WTC11 (cell line): ENCODE results near the gene GOLGA7B. TPM values are rescaled to one million over a fixed set of nuclear protein-coding genes. Genes with fewer than 3 reads are reported as not detected.

Source experiments
- ELF4 ChIP-seq: sonication (generic); formaldehyde crosslinking; IDR thresholded peaks from 2 replicates; pipeline ENCODE4 v1.8.1; 2022; ENCODE audit warnings: low read depth, mild to moderate bottlenecking, moderate library complexity, missing genetic modification reagents
- ESRRA ChIP-seq: sonication (generic); formaldehyde crosslinking; IDR thresholded peaks from 2 replicates; pipeline ENCODE4 v1.8.1; 2022; ENCODE audit warnings: mild to moderate bottlenecking, missing genetic modification reagents, borderline replicate concordance
- FOXP1 ChIP-seq: sonication (generic); formaldehyde crosslinking; IDR thresholded peaks from 2 replicates; pipeline ENCODE4 v1.8.0; 2022; ENCODE audit warnings: missing genetic modification reagents, mild to moderate bottlenecking, moderate library complexity, borderline replicate concordance
- GRHL2 ChIP-seq: fragments of 250-450 bp; sonication (Bioruptor Pico); IDR thresholded peaks from 2 replicates; pipeline ENCODE4 v1.8.0; 2022; ENCODE audit warnings: mild to moderate bottlenecking, moderate library complexity; ENCODE audit not compliant: insufficient replicate concordance, severe bottlenecking
- JAZF1 ChIP-seq: fragments of 250-450 bp; sonication (Bioruptor Pico); IDR thresholded peaks from 2 replicates; pipeline ENCODE4 v1.9.0; 2021; ENCODE audit warnings: moderate library complexity, mild to moderate bottlenecking, inconsistent platforms
- JUN ChIP-seq: sonication (generic); formaldehyde crosslinking; IDR thresholded peaks from 2 replicates; pipeline ENCODE4 v1.8.0; 2023; ENCODE audit warnings: mild to moderate bottlenecking, missing genetic modification reagents
- NR2C2 ChIP-seq: sonication (generic); formaldehyde crosslinking; IDR thresholded peaks from 2 replicates; pipeline ENCODE4 v1.8.0; 2022; ENCODE audit warnings: mild to moderate bottlenecking, missing genetic modification reagents
- NR3C1 ChIP-seq: sonication (generic); formaldehyde crosslinking; conservative IDR thresholded peaks from 2 replicates; pipeline ENCODE4 v1.8.1; 2023; ENCODE audit warnings: low read depth, mild to moderate bottlenecking, missing genetic modification reagents
- OVOL2 ChIP-seq: fragments of 250-450 bp; sonication (Bioruptor Pico); IDR thresholded peaks from 2 replicates; pipeline ENCODE4 v1.9.0; 2021; ENCODE audit warnings: mild to moderate bottlenecking, borderline replicate concordance
- RELA ChIP-seq: sonication (generic); formaldehyde crosslinking; IDR thresholded peaks from 2 replicates; pipeline ENCODE4 v1.8.1; 2022; ENCODE audit warnings: missing genetic modification reagents, mild to moderate bottlenecking, borderline replicate concordance
- RORB ChIP-seq: fragments of 250-450 bp; sonication (Bioruptor Pico); IDR thresholded peaks from 2 replicates; pipeline ENCODE4 v1.9.0; 2021; ENCODE audit warnings: mild to moderate bottlenecking
- SMAD4 ChIP-seq: sonication (generic); formaldehyde crosslinking; IDR thresholded peaks from 2 replicates; pipeline ENCODE4 v1.8.0; 2022; ENCODE audit warnings: mild to moderate bottlenecking, missing genetic modification reagents
- TEAD4 ChIP-seq: sonication (generic); formaldehyde crosslinking; IDR thresholded peaks from 2 replicates; pipeline ENCODE4 v1.8.0; 2022; ENCODE audit warnings: mild to moderate bottlenecking, missing genetic modification reagents
- ZNF138 ChIP-seq: sonication (generic); formaldehyde crosslinking; conservative IDR thresholded peaks from 2 replicates; pipeline ENCODE4 v1.8.1; 2022; ENCODE audit warnings: mild to moderate bottlenecking, moderate library complexity, missing genetic modification reagents
- ZNF263 ChIP-seq: sonication (generic); formaldehyde crosslinking; IDR thresholded peaks from 2 replicates; pipeline ENCODE4 v1.8.1; 2022; ENCODE audit warnings: low read depth, mild to moderate bottlenecking, moderate library complexity, missing genetic modification reagents
- ZNF671 ChIP-seq: fragments of 250-450 bp; sonication (Bioruptor Pico); IDR thresholded peaks from 2 replicates; pipeline ENCODE4 v1.8.0; 2021; ENCODE audit warnings: mild to moderate bottlenecking
- total RNA-seq: library from RNA; stranded (reverse); gene quantifications from 3 replicates; pipeline ENCODE4 v1.2.3, GENCODE V29; 2021
- TF ChIP-seq, protein P1 (sequence below): sonication (generic); formaldehyde crosslinking; IDR thresholded peaks from 2 replicates; pipeline ENCODE4 v1.8.1; 2022; ENCODE audit warnings: mild to moderate bottlenecking, moderate library complexity, missing genetic modification reagents
- TF ChIP-seq, protein P2 (sequence below): fragments of 250-450 bp; sonication (Bioruptor Pico); IDR thresholded peaks from 2 replicates; pipeline ENCODE4 v1.9.0; 2021; ENCODE audit warnings: mild to moderate bottlenecking
- TF ChIP-seq, protein P3 (sequence below): fragments of 250-450 bp; sonication (Bioruptor Pico); IDR thresholded peaks from 2 replicates; pipeline ENCODE4 v1.9.0; 2021; ENCODE audit warnings: moderate library complexity, mild to moderate bottlenecking, inconsistent platforms, borderline replicate concordance
- TF ChIP-seq, protein P4 (sequence below): sonication (generic); formaldehyde crosslinking; IDR thresholded peaks from 2 replicates; pipeline ENCODE4 v1.8.0; 2022; ENCODE audit warnings: mild to moderate bottlenecking, missing genetic modification reagents
- TF ChIP-seq, protein P5 (sequence below): sonication (generic); formaldehyde crosslinking; conservative IDR thresholded peaks from 2 replicates; pipeline ENCODE4 v1.8.1; 2023; ENCODE audit warnings: mild to moderate bottlenecking, low read depth, missing genetic modification reagents, moderate library complexity
- TF ChIP-seq, protein P6 (sequence below): sonication (generic); formaldehyde crosslinking; IDR thresholded peaks from 2 replicates; pipeline ENCODE4 v1.8.0; 2023; ENCODE audit warnings: missing genetic modification reagents, mild to moderate bottlenecking, borderline replicate concordance
- TF ChIP-seq, protein P7 (sequence below): sonication (generic); formaldehyde crosslinking; IDR thresholded peaks from 2 replicates; pipeline ENCODE4 v1.8.1; 2022; ENCODE audit warnings: mild to moderate bottlenecking, missing genetic modification reagents, moderate library complexity, borderline replicate concordance
- TF ChIP-seq, protein P8 (sequence below): sonication (generic); formaldehyde crosslinking; IDR thresholded peaks from 2 replicates; pipeline ENCODE4 v1.8.0; 2022; ENCODE audit warnings: mild to moderate bottlenecking, missing genetic modification reagents
- TF ChIP-seq, protein P9 (sequence below): sonication (generic); formaldehyde crosslinking; IDR thresholded peaks from 2 replicates; pipeline ENCODE4 v1.8.1; 2023; ENCODE audit warnings: mild to moderate bottlenecking, missing genetic modification reagents

The GOLGA7B gene
- total RNA-seq, 1 experiment from 2014 or later: 0.24 TPM

DNA sequence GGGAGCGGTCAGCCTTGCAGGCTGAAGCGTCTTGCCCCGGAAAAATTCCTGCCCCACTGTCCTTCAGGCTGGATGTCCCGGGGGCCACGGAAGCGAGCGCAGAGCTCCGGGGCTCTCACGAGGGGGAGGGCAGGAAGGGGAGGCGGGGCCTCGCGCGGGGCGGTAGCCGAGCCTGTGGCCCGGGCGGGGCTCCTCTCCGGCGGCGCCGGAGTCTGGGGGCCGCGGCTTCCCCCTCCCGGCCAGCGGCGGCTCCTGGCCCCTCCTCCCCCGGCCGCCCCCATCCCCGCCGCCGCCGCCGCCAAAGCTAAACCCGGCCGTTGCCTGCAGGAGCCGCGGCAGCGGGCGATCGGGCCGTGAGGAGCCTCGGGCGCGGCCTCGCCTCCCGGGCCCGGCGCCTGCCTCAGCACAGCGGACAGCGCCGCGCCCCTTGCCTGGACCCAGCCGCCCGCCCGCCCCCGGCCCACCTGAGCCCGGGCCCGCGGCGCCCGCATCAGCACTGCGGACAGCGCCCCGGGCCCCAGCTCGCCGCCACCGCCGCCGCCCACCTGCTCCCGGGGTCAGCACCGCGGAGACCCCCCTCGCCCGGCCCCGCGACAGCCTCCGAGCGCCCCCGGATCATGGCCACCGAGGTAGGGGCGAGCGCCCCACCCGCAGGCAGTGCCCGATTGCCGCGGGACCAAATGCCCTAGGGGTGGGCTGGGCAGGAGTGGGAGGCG, at the start of gene GOLGA7B (continued):
- TF ChIP-seq, protein P1, sequence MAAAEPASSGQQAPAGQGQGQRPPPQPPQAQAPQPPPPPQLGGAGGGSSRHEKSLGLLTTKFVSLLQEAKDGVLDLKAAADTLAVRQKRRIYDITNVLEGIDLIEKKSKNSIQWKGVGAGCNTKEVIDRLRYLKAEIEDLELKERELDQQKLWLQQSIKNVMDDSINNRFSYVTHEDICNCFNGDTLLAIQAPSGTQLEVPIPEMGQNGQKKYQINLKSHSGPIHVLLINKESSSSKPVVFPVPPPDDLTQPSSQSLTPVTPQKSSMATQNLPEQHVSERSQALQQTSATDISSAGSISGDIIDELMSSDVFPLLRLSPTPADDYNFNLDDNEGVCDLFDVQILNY: no peak
- TF ChIP-seq, protein P2, sequence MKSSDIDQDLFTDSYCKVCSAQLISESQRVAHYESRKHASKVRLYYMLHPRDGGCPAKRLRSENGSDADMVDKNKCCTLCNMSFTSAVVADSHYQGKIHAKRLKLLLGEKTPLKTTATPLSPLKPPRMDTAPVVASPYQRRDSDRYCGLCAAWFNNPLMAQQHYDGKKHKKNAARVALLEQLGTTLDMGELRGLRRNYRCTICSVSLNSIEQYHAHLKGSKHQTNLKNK (CRISPR knock-in tag): no peak
- TF ChIP-seq JUN (CRISPR knock-in tag) (peak; percentile 57; the same call in 1 of the 2 replicates), GRHL2 (CRISPR knock-in tag) (no peak), SMAD4 (CRISPR knock-in tag) (no peak), FOXP1 (CRISPR knock-in tag) (peak; percentile 80), ESRRA (CRISPR knock-in tag) (no peak), NR2C2 (CRISPR knock-in tag) (no peak), ELF4 (no peak), TEAD4 (no peak), ZNF263 (CRISPR knock-in tag) (no peak), NR3C1 (CRISPR knock-in tag) (0 out of 2 replicates have a peak, but pooled peaks have one; percentile 53), ZNF671 (no peak), OVOL2 (CRISPR knock-in tag) (no peak), ZNF138 (CRISPR knock-in tag) (no peak), RELA (CRISPR knock-in tag) (no peak), JAZF1 (CRISPR knock-in tag) (no peak), RORB (CRISPR knock-in tag) (no peak)
- TF ChIP-seq, protein P3, sequence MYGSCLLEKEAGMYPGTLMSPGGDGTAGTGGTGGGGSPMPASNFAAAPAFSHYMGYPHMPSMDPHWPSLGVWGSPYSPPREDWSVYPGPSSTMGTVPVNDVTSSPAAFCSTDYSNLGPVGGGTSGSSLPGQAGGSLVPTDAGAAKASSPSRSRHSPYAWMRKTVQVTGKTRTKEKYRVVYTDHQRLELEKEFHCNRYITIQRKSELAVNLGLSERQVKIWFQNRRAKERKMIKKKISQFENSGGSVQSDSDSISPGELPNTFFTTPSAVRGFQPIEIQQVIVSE: no peak
- TF ChIP-seq, protein P4, sequence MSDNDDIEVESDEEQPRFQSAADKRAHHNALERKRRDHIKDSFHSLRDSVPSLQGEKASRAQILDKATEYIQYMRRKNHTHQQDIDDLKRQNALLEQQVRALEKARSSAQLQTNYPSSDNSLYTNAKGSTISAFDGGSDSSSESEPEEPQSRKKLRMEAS: no peak
- TF ChIP-seq, protein P5, sequence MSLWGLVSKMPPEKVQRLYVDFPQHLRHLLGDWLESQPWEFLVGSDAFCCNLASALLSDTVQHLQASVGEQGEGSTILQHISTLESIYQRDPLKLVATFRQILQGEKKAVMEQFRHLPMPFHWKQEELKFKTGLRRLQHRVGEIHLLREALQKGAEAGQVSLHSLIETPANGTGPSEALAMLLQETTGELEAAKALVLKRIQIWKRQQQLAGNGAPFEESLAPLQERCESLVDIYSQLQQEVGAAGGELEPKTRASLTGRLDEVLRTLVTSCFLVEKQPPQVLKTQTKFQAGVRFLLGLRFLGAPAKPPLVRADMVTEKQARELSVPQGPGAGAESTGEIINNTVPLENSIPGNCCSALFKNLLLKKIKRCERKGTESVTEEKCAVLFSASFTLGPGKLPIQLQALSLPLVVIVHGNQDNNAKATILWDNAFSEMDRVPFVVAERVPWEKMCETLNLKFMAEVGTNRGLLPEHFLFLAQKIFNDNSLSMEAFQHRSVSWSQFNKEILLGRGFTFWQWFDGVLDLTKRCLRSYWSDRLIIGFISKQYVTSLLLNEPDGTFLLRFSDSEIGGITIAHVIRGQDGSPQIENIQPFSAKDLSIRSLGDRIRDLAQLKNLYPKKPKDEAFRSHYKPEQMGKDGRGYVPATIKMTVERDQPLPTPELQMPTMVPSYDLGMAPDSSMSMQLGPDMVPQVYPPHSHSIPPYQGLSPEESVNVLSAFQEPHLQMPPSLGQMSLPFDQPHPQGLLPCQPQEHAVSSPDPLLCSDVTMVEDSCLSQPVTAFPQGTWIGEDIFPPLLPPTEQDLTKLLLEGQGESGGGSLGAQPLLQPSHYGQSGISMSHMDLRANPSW: no peak
- TF ChIP-seq, protein P6, sequence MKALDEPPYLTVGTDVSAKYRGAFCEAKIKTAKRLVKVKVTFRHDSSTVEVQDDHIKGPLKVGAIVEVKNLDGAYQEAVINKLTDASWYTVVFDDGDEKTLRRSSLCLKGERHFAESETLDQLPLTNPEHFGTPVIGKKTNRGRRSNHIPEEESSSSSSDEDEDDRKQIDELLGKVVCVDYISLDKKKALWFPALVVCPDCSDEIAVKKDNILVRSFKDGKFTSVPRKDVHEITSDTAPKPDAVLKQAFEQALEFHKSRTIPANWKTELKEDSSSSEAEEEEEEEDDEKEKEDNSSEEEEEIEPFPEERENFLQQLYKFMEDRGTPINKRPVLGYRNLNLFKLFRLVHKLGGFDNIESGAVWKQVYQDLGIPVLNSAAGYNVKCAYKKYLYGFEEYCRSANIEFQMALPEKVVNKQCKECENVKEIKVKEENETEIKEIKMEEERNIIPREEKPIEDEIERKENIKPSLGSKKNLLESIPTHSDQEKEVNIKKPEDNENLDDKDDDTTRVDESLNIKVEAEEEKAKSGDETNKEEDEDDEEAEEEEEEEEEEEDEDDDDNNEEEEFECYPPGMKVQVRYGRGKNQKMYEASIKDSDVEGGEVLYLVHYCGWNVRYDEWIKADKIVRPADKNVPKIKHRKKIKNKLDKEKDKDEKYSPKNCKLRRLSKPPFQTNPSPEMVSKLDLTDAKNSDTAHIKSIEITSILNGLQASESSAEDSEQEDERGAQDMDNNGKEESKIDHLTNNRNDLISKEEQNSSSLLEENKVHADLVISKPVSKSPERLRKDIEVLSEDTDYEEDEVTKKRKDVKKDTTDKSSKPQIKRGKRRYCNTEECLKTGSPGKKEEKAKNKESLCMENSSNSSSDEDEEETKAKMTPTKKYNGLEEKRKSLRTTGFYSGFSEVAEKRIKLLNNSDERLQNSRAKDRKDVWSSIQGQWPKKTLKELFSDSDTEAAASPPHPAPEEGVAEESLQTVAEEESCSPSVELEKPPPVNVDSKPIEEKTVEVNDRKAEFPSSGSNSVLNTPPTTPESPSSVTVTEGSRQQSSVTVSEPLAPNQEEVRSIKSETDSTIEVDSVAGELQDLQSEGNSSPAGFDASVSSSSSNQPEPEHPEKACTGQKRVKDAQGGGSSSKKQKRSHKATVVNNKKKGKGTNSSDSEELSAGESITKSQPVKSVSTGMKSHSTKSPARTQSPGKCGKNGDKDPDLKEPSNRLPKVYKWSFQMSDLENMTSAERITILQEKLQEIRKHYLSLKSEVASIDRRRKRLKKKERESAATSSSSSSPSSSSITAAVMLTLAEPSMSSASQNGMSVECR (CRISPR knock-in tag): peak; percentile 21; the same call in 1 of the 2 replicates
- TF ChIP-seq, protein P7, sequence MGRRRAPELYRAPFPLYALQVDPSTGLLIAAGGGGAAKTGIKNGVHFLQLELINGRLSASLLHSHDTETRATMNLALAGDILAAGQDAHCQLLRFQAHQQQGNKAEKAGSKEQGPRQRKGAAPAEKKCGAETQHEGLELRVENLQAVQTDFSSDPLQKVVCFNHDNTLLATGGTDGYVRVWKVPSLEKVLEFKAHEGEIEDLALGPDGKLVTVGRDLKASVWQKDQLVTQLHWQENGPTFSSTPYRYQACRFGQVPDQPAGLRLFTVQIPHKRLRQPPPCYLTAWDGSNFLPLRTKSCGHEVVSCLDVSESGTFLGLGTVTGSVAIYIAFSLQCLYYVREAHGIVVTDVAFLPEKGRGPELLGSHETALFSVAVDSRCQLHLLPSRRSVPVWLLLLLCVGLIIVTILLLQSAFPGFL (CRISPR knock-in tag): no peak
- TF ChIP-seq, protein P8, sequence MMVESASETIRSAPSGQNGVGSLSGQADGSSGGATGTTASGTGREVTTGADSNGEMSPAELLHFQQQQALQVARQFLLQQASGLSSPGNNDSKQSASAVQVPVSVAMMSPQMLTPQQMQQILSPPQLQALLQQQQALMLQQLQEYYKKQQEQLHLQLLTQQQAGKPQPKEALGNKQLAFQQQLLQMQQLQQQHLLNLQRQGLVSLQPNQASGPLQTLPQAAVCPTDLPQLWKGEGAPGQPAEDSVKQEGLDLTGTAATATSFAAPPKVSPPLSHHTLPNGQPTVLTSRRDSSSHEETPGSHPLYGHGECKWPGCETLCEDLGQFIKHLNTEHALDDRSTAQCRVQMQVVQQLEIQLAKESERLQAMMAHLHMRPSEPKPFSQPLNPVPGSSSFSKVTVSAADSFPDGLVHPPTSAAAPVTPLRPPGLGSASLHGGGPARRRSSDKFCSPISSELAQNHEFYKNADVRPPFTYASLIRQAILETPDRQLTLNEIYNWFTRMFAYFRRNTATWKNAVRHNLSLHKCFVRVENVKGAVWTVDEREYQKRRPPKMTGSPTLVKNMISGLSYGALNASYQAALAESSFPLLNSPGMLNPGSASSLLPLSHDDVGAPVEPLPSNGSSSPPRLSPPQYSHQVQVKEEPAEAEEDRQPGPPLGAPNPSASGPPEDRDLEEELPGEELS: peak; percentile 72
- TF ChIP-seq, protein P9, sequence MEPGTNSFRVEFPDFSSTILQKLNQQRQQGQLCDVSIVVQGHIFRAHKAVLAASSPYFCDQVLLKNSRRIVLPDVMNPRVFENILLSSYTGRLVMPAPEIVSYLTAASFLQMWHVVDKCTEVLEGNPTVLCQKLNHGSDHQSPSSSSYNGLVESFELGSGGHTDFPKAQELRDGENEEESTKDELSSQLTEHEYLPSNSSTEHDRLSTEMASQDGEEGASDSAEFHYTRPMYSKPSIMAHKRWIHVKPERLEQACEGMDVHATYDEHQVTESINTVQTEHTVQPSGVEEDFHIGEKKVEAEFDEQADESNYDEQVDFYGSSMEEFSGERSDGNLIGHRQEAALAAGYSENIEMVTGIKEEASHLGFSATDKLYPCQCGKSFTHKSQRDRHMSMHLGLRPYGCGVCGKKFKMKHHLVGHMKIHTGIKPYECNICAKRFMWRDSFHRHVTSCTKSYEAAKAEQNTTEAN (CRISPR knock-in tag): no peak
